ENCODE data around the gene CD3D.

Gene CD3D

GRCh38 chr11:118304227-118304567 is 38.3 kb downstream of the CD3D start:
- H3K4me3 ChIP-seq (ENCODE audit: low read length): no peak overlapping the region
- no peak for DNase-seq (ENCODE audit: low read depth)
- TF ChIP-seq, protein P1, sequence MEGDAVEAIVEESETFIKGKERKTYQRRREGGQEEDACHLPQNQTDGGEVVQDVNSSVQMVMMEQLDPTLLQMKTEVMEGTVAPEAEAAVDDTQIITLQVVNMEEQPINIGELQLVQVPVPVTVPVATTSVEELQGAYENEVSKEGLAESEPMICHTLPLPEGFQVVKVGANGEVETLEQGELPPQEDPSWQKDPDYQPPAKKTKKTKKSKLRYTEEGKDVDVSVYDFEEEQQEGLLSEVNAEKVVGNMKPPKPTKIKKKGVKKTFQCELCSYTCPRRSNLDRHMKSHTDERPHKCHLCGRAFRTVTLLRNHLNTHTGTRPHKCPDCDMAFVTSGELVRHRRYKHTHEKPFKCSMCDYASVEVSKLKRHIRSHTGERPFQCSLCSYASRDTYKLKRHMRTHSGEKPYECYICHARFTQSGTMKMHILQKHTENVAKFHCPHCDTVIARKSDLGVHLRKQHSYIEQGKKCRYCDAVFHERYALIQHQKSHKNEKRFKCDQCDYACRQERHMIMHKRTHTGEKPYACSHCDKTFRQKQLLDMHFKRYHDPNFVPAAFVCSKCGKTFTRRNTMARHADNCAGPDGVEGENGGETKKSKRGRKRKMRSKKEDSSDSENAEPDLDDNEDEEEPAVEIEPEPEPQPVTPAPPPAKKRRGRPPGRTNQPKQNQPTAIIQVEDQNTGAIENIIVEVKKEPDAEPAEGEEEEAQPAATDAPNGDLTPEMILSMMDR (conservative IDR thresholded peaks at IDR 0.05; ENCODE audit: low read length): no peak

- TF ChIP-seq, protein P1 (conservative IDR thresholded peaks at IDR 0.05; ENCODE audit: low read length): no peak
- H3K4me3 ChIP-seq (ENCODE audit: low read length): no peak overlapping the region
- no peak for DNase-seq (ENCODE audit: low read depth)
These were observed 40.8 kb downstream of the CD3D start for GRCh38 chr11:118301600-118302195.

- H3K4me3 ChIP-seq (ENCODE audit: low read length): no peak overlapping the region
- peak; percentile 12 for DNase-seq (ENCODE audit: low read depth)
- TF ChIP-seq, protein P1 (conservative IDR thresholded peaks at IDR 0.05; ENCODE audit: low read length): peak; percentile 45
These were observed 46.6 kb downstream of the CD3D start for GRCh38 chr11:118295815-118296454.

- no peak for DNase-seq (ENCODE audit: low read depth)
These were observed 47.3 kb downstream of the CD3D start for GRCh38 chr11:118295199-118295598.

GRCh38 chr11:118294053-118294452 is 48.5 kb downstream of the CD3D start:
- TF ChIP-seq, protein P1 (conservative IDR thresholded peaks at IDR 0.05; ENCODE audit: low read length): no peak
- DNase-seq (ENCODE audit: low read depth): no peak
- no peak overlapping the region for H3K4me3 ChIP-seq (ENCODE audit: low read length)

More at GRCh38 chr11:118295199-118295598, 47.3 kb downstream of the CD3D start:
- no peak overlapping the region for H3K4me3 ChIP-seq (ENCODE audit: low read length)
- TF ChIP-seq, protein P1 (conservative IDR thresholded peaks at IDR 0.05; ENCODE audit: low read length): no peak

- DNase-seq (ENCODE audit: low read depth): no peak
- TF ChIP-seq, protein P1 (conservative IDR thresholded peaks at IDR 0.05; ENCODE audit: low read length): no peak
- no peak overlapping the region for H3K4me3 ChIP-seq (ENCODE audit: low read length)
These were observed 50.9 kb downstream of the CD3D start for GRCh38 chr11:118291477-118292135.

- TF ChIP-seq, protein P1 (conservative IDR thresholded peaks at IDR 0.05; ENCODE audit: low read length): 0 out of 2 replicates have a peak, but pooled peaks have one; percentile 5
These were observed 51.6 kb downstream of the CD3D start for GRCh38 chr11:118290923-118291322.

More at GRCh38 chr11:118290923-118291322, 51.6 kb downstream of the CD3D start:
- DNase-seq (ENCODE audit: low read depth): no peak
- no peak overlapping the region for H3K4me3 ChIP-seq (ENCODE audit: low read length)
